Measurements from ENCODE around the gene PPP1R14C. TPM values are rescaled to one million over a fixed set of nuclear protein-coding genes. Genes with fewer than 3 reads are reported as not detected.

Gene PPP1R14C
- total RNA-seq, 1 donor from 2014 or later, result 0.11 TPM

- Mint-ChIP-seq H3K9me3 (no peaks in the 10 kb centered on the region), H3K4me3 (no peak overlapping the region), H3K36me3 (ENCODE audit: low read depth) (no peaks in the 10 kb centered on the region), H3K27me3 (no peaks in the 10 kb centered on the region), H3K27ac (no peak overlapping the region), H3K4me1 (peaks cover 34% of the 10 kb centered on the region)
- intact Hi-C loops (cut with micrococcal nuclease), result no loop called here
- ATAC-seq (ENCODE audit: low read depth), result no peak
- no peak for DNase-seq
- CTCF ChIA-PET, result interaction anchor here (1.1 kb wide), 1 partner anchor 100 kb away, joined by 3 read pairs; no protein-coding TSS in a partner anchor
- POLR2A ChIA-PET, result interaction anchor here (0.7 kb wide), 1 partner anchor 11 kb away, joined by 3 read pairs; no protein-coding TSS in a partner anchor
- TF ChIP-seq, protein P1, sequence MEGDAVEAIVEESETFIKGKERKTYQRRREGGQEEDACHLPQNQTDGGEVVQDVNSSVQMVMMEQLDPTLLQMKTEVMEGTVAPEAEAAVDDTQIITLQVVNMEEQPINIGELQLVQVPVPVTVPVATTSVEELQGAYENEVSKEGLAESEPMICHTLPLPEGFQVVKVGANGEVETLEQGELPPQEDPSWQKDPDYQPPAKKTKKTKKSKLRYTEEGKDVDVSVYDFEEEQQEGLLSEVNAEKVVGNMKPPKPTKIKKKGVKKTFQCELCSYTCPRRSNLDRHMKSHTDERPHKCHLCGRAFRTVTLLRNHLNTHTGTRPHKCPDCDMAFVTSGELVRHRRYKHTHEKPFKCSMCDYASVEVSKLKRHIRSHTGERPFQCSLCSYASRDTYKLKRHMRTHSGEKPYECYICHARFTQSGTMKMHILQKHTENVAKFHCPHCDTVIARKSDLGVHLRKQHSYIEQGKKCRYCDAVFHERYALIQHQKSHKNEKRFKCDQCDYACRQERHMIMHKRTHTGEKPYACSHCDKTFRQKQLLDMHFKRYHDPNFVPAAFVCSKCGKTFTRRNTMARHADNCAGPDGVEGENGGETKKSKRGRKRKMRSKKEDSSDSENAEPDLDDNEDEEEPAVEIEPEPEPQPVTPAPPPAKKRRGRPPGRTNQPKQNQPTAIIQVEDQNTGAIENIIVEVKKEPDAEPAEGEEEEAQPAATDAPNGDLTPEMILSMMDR (IDR thresholded peaks at IDR 0.05), result no peak
Measured at GRCh38 chr6:150180517-150180916, 37.7 kb downstream of the PPP1R14C start.

DNA sequence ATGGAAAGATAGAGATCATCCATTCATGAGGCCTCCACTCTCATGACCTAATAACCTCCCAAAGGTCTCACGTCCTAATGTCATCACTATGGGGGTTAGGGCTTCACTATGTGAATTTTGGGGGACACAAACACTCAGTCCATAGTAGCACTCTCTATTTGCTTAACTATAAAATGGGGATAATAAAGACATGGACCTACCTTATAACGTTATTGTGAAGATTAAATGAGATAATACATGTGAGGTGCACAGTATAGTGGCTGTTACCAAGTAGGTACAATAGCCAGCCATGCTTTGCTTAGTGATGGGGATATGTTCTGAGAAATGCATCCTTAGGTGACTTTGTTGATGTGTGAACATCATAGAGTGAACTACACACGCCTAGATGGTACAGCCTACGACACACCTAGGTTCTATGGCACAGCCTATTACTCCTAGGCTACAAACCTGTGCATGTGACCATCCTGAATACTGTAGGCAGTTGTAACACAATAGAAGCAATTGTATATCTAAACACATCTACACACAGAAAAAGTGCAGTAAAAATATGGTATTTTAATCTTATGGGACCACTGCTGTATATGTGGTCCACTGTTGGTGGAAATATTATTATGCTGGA is 39.7 kb downstream of the PPP1R14C start:
- Mint-ChIP-seq H3K27ac (no peak overlapping the region), H3K27me3 (no peaks in the 10 kb centered on the region), H3K9me3 (no peaks in the 10 kb centered on the region), H3K4me3 (no peak overlapping the region), H3K36me3 (ENCODE audit: low read depth) (no peaks in the 10 kb centered on the region), H3K4me1 (peaks cover 40% of the 10 kb centered on the region)
- intact Hi-C loops (cut with micrococcal nuclease), result no loop called here
- DNase-seq, result no peak
- ChIA-PET CTCF (no interaction called here), POLR2A (no interaction called here)
- no peak for ATAC-seq (ENCODE audit: low read depth)
- TF ChIP-seq, protein P1 (IDR thresholded peaks at IDR 0.05), result no peak

DNA sequence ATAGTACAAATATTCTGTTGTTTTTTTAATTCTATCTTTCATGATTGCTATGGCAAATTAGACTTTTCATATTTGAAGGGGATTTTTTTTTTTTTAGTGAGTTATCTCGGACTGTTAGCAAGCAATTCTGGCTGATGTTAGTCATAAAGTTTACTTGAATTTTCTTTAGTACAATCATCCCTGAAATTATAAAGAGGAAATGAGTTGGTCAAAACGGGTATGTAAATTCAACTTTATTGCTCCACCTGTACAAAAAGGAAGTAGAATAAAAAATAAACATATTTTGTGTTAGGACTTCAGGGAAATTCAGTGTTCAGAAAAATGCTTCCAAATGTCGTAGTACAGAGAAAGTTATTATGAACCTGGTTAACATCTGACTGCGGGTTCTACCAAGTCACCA is 40.3 kb downstream of the PPP1R14C start:
- CTCF ChIA-PET, result no interaction called here
- Mint-ChIP-seq H3K4me1 (peaks cover 40% of the 10 kb centered on the region), H3K36me3 (ENCODE audit: low read depth) (no peaks in the 10 kb centered on the region), H3K27ac (peak overlapping the region; percentile 10), H3K27me3 (no peaks in the 10 kb centered on the region), H3K9me3 (no peaks in the 10 kb centered on the region), H3K4me3 (peak overlapping the region; percentile 16)
- intact Hi-C loops (cut with micrococcal nuclease), result no loop called here
- TF ChIP-seq, protein P1 (IDR thresholded peaks at IDR 0.05), result no peak
- DNase-seq (no peak), ATAC-seq (ENCODE audit: low read depth) (peak; percentile 41)
- POLR2A ChIA-PET, result no interaction called here

DNA sequence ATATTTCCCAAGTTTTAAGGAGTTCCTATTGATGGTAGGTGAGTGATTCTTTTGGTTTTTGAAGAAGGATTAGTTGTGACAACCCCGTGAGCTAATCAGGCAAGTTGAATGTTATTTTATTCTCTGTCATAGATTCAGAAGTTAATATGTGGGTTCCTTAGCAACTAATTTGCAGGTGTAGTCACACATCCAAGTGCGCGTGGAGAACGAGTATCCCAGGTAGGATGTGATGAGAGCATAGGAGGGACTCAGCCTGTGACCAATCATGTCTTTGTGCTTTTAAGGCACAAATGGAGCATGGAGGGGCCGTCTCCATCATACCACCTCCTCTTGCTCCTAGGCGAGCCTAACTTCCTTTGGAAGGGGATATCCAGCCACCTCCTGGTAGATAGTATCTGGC is 41.1 kb downstream of the PPP1R14C start:
- Mint-ChIP-seq H3K9me3 (no peaks in the 10 kb centered on the region), H3K27ac (peak overlapping the region; percentile 74), H3K27me3 (no peaks in the 10 kb centered on the region), H3K4me3 (no peak overlapping the region), H3K4me1 (peaks cover 40% of the 10 kb centered on the region), H3K36me3 (ENCODE audit: low read depth) (no peaks in the 10 kb centered on the region)
- intact Hi-C loops (cut with micrococcal nuclease), result no loop called here
- no peak for ATAC-seq (ENCODE audit: low read depth)
- no peak for DNase-seq
- ChIA-PET CTCF (no interaction called here), POLR2A (interaction anchor here (0.7 kb wide), 1 partner anchor 13 kb away, joined by 3 read pairs; no protein-coding TSS in a partner anchor)
- TF ChIP-seq, protein P1 (IDR thresholded peaks at IDR 0.05), result no peak

- Mint-ChIP-seq H3K4me3 (peak overlapping the region; percentile 28), H3K27me3 (no peaks in the 10 kb centered on the region), H3K27ac (peak overlapping the region; percentile 74), H3K36me3 (ENCODE audit: low read depth) (no peaks in the 10 kb centered on the region), H3K4me1 (peaks cover 40% of the 10 kb centered on the region), H3K9me3 (no peaks in the 10 kb centered on the region)
- ATAC-seq (ENCODE audit: low read depth) (peak; percentile 61), DNase-seq (no peak)
- ChIA-PET CTCF (interaction anchor here (1.3 kb wide), 1 partner anchor 114 kb away, joined by 3 read pairs; no protein-coding TSS in a partner anchor), POLR2A (interaction anchor here (0.5 to 1.5 kb wide), 6 partner anchors 15 to 554 kb away, joined by 3 to 7 read pairs (median 4); no protein-coding TSS in a partner anchor)
- intact Hi-C loops (cut with micrococcal nuclease), result loop anchor here (1.0 kb wide), 1 partner anchor 17 kb away; no protein-coding TSS in a partner anchor
- TF ChIP-seq, protein P1 (IDR thresholded peaks at IDR 0.05), result no peak
Measured at GRCh38 chr6:150184850-150185731, 42.2 kb downstream of the PPP1R14C start.

All from activated B cell treated with CpG ODN at 0.5 μM for 24 hours (primary cell).